IgD-negative memory B cell (primary cell): ENCODE data around the gene SF3B3. TPM values are rescaled to one million over a fixed set of nuclear protein-coding genes. Genes with fewer than 3 reads are reported as not detected.
"Not testable (repeated sequence)": the region's sequence is repeated elsewhere in the genome, so short reads cannot be mapped to it uniquely, and the experiment has no call there.

Experiments used
- H3K27ac Mint-ChIP-seq, 3 donors: one replicate each; pipeline ENCODE4 v1.8.0; 2020 to 2022; ENCODE audit warnings: mild to moderate bottlenecking in 3 of 3, mixed read lengths in 3 of 3, moderate library complexity in 1 of 3
- H3K27me3 Mint-ChIP-seq: one replicate; pipeline ENCODE4 v1.8.0; 2021; ENCODE audit warnings: mixed read lengths
- H3K36me3 Mint-ChIP-seq: one replicate; pipeline ENCODE4 v1.8.0; 2020; ENCODE audit warnings: mild to moderate bottlenecking, mixed read lengths
- H3K4me1 Mint-ChIP-seq, 3 donors: one replicate each; pipeline ENCODE4 v1.8.0; 2020 to 2022; ENCODE audit warnings: mixed read lengths in 3 of 3, mild to moderate bottlenecking in 1 of 3
- H3K4me3 Mint-ChIP-seq, 4 donors: one replicate each; pipeline ENCODE4 v1.8.0; 2020 to 2022; ENCODE audit warnings: mild to moderate bottlenecking in 4 of 4, mixed read lengths in 4 of 4, moderate library complexity in 3 of 4
- H3K9me3 Mint-ChIP-seq, 3 donors: one replicate each; pipeline ENCODE4 v1.8.0; 2020 to 2021; ENCODE audit warnings: mixed read lengths in 3 of 3, mild to moderate bottlenecking in 1 of 3
- polyA plus RNA-seq: library from polyadenylated mRNA; unstranded; fragments of 300-500 nt; fragmentation: Illumina TruSeq; gene quantifications from one replicate; pipeline ENCODE4 v1.2.3, GENCODE V29; 2021

The SF3B3 gene
- polyA plus RNA-seq, 1 donor from 2014 or later: 122 TPM

DNA sequence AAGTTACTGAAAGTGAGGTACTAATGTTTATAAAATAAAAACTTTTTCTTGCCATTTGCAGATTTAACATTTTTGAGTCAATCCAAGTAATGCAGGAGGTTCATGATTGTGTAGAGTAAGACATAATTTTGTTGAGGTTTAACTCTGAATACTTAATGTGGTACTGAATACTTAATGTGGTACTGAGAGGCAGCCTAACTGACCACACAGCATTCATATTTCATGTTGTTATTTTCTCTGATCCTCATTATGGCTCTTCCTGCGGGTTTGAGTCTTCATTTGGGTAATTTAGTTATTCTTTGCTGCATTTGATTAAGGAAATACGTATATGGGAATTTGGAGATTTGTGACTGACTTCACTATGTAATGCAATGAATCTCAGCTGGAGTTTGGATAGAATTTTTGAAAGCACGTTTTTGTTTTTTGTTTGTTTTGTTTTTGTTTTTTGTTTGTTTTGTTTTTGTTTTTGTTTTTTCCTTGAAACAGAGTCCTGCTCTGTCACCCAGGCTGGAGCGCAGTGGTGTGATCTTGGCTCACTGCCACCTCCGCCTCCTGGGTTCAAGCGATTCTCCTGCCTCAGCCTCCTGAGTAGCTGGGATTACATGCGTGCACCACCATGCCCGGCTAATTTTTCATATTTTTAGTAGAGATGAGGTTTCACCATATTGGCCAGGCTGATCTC, 3.8 kb downstream of the SF3B3 start:
- Mint-ChIP-seq H3K36me3 (peaks cover 3% of the 10 kb centered on the region), H3K27me3 (no peaks in the 10 kb centered on the region), H3K4me3 (peak overlapping the region in 2 of 4 donors; percentile 93 to 95), H3K4me1 (peaks cover 33 to 54% (median 39%) of the 10 kb centered on the region in 3 donors), H3K27ac (peak overlapping the region in 2 of 3 donors; percentile 21 to 97), H3K9me3 (peaks cover 0 to 2% (median 0%) of the 10 kb centered on the region in 3 donors)

DNA sequence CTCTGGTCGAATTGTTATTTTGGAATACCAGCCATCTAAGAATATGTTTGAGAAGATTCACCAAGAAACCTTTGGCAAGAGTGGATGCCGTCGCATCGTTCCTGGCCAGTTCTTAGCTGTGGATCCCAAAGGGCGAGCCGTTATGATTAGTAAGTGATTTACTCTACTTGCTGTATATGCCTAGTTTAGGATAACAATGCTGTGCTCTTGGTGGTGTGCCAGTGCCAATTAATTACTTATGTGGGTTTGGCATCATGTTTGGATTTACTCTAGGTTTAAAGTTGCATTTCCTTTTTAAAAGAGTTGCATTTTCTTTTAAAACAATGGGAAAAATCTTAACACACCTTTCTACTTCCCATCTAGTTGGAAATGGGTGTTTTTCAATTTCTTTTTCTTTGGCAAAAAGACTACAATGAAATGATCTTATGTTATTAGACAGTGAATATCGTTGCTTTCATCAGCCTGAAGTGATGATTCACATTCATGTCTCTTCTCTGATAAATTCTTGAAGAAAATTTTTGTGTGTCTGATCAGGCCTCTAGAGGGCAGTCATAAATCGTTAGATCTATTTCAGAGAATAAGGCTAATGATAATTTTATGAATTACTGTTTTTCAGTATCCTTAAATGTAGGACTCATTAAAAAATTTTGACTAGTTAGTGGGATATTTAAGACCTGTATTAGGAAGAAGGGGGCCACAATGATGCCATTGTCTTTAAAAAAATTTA, 5.6 kb downstream of the SF3B3 start:
- Mint-ChIP-seq H3K9me3 (no peaks in the 10 kb centered on the region), H3K27ac (peak overlapping the region; percentile 57 to 86 (median 75)), H3K36me3 (peaks cover 5% of the 10 kb centered on the region), H3K4me1 (peaks cover 32 to 40% (median 33%) of the 10 kb centered on the region in 3 donors), H3K4me3 (peak overlapping the region in 2 of 4 donors; percentile 5 to 58), H3K27me3 (no peaks in the 10 kb centered on the region)

DNA sequence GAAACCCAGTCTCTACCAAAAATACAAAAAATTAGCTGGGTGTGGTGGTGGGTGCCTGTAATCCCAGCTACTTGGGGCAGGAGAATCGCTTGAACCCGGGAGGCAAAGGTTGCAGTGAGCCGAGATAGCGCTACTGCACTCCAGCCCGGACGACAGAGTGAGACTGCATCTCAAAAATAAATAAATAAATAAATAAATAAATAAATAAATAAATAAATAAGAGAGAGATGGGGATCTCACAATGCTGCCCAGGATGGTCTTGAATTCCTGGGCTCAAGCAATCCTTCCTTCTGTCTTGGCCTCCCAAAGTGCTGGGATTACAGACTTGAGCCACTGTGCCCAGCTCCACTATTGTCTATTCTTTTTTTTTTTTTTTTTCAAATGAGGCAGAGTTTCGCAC, 6.3 kb downstream of the SF3B3 start:
- H3K36me3 Mint-ChIP-seq, H3K4me3 Mint-ChIP-seq, H3K27me3 Mint-ChIP-seq, H3K27ac Mint-ChIP-seq, H3K9me3 Mint-ChIP-seq: not testable (repeated sequence)
- H3K4me1 Mint-ChIP-seq: peaks cover 30 to 34% (median 33%) of the 10 kb centered on the region in 3 donors

DNA sequence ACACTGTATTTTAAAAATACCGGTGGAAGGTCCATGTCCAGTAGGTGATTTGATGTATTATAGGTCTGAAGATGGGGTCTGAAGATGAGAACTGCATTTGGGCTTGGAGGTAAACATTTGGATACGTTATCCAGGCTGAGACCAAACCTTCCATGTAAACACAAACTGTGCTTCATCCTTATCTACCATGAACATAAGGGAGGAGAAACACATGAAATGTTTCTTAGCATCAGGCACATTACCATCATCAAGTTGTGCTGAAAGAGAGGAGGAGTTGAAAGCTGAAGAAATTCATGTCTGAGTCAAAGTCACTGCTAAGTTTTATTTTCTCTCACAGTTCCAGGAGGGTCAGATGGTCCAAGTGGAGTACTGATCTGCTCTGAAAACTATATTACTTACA, 11.4 kb downstream of the SF3B3 start:
- no peak overlapping the region for H3K27ac Mint-ChIP-seq
- H3K4me3 Mint-ChIP-seq: no peak overlapping the region
- H3K9me3 Mint-ChIP-seq: no peaks in the 10 kb centered on the region
- H3K27me3 Mint-ChIP-seq: no peaks in the 10 kb centered on the region
- H3K36me3 Mint-ChIP-seq: peaks cover 5% of the 10 kb centered on the region
- H3K4me1 Mint-ChIP-seq: peaks cover 6 to 11% (median 7%) of the 10 kb centered on the region in 3 donors

DNA sequence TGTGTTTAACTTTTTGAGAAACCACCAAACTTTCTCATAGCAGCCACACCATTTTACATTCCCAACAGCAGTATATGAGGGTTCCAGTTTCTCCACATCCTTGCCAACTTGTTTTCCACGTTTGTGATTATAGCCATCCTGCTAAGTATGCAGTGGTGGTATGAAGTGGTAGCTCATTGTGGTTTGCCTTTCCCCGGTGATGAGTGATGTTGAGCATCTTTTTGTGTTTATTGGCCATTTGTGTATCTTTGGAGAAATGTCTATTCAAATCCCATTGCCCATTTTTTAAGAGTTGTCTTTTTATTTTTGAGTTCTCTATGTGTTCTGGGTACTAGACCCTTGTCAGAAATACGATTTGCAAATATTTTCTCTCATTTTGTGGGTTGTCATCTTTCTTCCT, 17.4 kb downstream of the SF3B3 start:
- no peak overlapping the region for H3K4me3 Mint-ChIP-seq
- no peaks in the 10 kb centered on the region for H3K9me3 Mint-ChIP-seq
- H3K4me1 Mint-ChIP-seq: peaks cover 1 to 9% (median 7%) of the 10 kb centered on the region in 3 donors
- H3K27me3 Mint-ChIP-seq: no peaks in the 10 kb centered on the region
- H3K27ac Mint-ChIP-seq: peak overlapping the region in 1 of 3 donors; percentile 13
- H3K36me3 Mint-ChIP-seq: peaks cover 3% of the 10 kb centered on the region

DNA sequence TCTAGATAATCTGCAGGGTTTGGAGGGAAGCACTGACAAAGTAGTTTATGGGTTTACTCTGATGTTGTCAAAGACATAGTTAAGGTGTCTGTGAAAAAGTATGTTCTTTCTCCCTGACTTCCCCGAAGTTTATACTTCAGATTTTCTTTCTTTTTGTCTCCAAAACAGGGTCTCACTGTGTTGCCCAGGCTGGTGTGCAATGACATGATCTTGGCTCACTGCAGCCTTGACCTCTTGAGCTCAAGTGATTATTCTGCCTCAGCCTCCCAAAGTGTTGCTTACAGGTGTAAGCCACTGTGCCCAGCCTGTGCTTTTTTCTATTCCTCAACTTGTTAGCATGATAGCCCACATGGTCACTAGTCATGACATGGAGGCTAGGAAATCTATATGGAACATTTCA, 20.9 kb downstream of the SF3B3 start:
- Mint-ChIP-seq H3K4me1 (peaks cover 1 to 6% (median 3%) of the 10 kb centered on the region in 3 donors), H3K4me3 (no peak overlapping the region), H3K9me3 (no peaks in the 10 kb centered on the region), H3K36me3 (peaks cover 5% of the 10 kb centered on the region), H3K27me3 (no peaks in the 10 kb centered on the region), H3K27ac (peak overlapping the region in 1 of 3 donors; percentile 39)

DNA sequence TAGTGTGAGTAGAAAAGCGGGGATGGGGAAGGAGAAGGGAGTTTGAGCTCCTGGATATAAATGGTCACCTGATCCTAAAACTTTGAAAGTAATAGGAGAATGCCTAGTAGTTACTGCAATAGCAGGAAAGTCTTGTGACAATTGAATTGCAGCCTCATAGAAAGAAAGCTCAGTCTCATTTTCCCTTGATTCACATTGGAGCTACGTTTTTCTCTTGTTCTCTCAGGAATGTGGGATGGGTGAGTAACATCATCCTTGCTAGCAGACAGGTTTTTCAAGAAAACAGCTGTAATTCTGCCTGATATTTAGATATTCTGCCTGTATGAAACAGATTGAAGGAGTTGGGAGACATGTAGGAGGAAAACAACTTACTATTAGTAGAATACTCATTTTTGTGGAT, 25.3 kb downstream of the SF3B3 start:
- Mint-ChIP-seq H3K36me3 (peaks cover 4% of the 10 kb centered on the region), H3K9me3 (no peaks in the 10 kb centered on the region), H3K4me1 (peaks cover 0 to 1% (median 0%) of the 10 kb centered on the region in 3 donors), H3K27ac (no peak overlapping the region), H3K27me3 (no peaks in the 10 kb centered on the region), H3K4me3 (no peak overlapping the region)

DNA sequence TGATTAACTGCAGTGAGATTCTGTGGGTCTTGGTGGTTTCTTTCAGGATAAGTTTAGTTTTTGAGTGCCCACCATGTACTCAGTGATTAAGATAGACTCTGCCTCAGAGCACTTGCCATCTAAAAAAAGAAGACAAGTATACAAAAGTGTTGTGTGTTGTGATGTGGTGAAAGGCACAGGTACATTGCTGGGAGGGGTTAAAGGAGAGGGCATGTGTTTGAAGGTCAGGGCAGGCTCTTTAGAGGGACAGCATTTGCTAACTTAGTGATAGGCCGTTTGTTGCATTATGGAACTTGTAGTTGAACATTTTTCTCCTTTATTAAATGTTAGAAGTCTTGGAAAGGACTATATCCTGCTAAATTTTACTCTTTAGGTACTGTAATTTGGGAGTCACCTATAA, 26.5 kb downstream of the SF3B3 start:
- Mint-ChIP-seq H3K27ac (peak overlapping the region in 1 of 3 donors; percentile 1), H3K9me3 (no peaks in the 10 kb centered on the region), H3K4me1 (no peaks in the 10 kb centered on the region), H3K36me3 (peaks cover 2% of the 10 kb centered on the region), H3K27me3 (no peaks in the 10 kb centered on the region), H3K4me3 (no peak overlapping the region)

DNA sequence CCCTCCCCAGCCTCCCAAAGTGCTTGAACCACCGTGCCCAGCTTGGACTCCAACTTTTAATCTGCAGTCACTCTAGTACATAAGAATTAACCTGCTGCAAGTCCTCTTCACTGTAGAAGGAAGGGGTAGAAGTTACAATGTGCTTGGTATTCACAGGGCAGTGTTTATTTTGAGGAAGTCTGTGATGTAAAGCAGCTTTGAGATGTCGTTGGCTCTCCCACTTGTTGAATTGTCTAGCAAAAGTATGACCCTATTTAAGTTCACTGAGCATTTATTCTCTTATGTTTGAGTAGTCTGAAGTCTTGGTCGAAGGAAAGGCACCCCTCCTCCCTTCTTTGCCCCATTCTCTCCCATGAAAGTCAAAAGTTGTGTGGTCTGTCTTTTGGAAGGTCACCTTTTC, 28.2 kb downstream of the SF3B3 start:
- Mint-ChIP-seq H3K9me3 (no peaks in the 10 kb centered on the region), H3K4me1 (no peaks in the 10 kb centered on the region), H3K27ac (no peak overlapping the region), H3K27me3 (no peaks in the 10 kb centered on the region), H3K4me3 (no peak overlapping the region), H3K36me3 (peaks cover 2% of the 10 kb centered on the region)

DNA sequence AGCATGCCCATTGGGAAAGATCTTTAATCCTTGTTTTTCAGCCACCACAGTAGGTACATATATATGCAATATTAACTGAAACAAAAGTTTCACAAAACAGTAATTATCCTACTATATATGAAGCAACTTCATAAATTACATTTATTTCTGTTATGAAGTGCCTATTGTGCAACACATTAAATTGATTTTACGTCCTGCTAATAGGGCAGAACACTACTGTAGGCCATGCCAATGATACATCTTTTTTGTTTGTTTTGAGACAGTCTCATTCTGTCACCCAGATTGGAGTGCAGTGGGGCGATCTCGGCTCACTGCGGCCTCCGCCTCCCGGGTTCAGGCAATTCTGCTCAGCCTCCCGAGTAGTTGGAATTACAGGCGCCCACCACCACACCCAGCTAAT, 29.1 kb downstream of the SF3B3 start:
- no peaks in the 10 kb centered on the region for H3K27me3 Mint-ChIP-seq
- no peak overlapping the region for H3K27ac Mint-ChIP-seq
- H3K9me3 Mint-ChIP-seq: no peaks in the 10 kb centered on the region
- no peak overlapping the region for H3K4me3 Mint-ChIP-seq
- H3K36me3 Mint-ChIP-seq: peaks cover 2% of the 10 kb centered on the region
- no peaks in the 10 kb centered on the region for H3K4me1 Mint-ChIP-seq

DNA sequence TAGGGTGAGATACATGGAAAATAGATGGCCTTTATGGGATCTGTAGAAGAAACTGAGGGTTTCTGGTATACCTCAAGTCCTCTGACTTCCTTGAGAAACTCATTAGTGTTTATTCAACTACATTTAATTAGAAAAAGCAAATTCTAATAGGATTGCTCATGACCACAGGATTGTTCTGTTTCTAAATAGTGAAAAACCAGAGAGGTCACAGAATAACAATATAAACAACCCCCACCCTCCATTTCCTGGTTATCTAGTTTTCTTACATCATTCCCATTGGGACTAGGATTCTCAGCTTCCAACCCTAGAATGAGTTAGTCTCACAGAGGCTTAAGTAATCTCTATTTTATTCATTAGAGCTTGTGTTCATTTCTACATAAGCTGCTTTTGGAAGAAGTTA, 30.0 kb downstream of the SF3B3 start:
- Mint-ChIP-seq H3K27me3 (no peaks in the 10 kb centered on the region), H3K27ac (no peak overlapping the region), H3K4me3 (no peak overlapping the region), H3K4me1 (no peaks in the 10 kb centered on the region), H3K9me3 (no peaks in the 10 kb centered on the region), H3K36me3 (peaks cover 2% of the 10 kb centered on the region)

DNA sequence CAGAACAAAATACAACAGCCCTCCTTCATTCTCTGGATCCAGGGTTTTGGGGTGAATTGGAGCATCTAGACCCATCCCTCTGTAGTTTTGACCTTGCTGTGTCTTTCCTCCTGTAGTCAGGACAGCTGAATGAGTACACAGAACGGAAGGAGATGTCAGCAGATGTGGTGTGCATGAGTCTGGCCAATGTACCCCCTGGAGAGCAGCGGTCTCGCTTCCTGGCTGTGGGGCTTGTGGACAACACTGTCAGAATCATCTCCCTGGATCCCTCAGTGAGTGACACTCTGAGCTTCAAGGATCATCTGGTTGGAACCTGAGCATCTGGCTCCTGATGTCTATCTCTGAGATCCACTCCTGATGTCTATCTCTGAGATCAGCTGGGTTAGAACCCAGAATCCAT, 32.4 kb downstream of the SF3B3 start:
- H3K4me1 Mint-ChIP-seq: no peaks in the 10 kb centered on the region
- no peak overlapping the region for H3K27ac Mint-ChIP-seq
- no peak overlapping the region for H3K4me3 Mint-ChIP-seq
- no peaks in the 10 kb centered on the region for H3K9me3 Mint-ChIP-seq
- H3K36me3 Mint-ChIP-seq: no peaks in the 10 kb centered on the region
- H3K27me3 Mint-ChIP-seq: no peaks in the 10 kb centered on the region

DNA sequence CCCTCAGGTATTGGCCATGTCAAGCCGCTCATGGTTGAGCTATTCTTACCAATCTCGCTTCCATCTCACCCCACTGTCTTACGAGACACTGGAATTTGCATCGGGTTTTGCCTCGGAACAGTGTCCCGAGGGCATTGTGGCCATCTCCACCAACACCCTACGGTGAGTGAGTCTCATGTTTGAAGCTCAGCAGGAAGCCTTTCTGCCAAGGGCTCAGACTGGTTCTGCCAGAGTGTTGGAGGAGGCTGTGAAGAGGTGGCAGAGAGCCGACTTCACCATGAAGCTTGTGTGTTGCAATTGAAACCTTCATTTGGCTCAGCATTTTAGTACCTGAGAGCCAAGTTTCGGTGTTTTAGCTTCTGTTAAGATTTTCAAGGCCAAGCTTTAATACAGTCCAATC, 38.0 kb downstream of the SF3B3 start:
- Mint-ChIP-seq H3K4me1 (no peaks in the 10 kb centered on the region), H3K4me3 (no peak overlapping the region), H3K27me3 (no peaks in the 10 kb centered on the region), H3K9me3 (no peaks in the 10 kb centered on the region), H3K27ac (no peak overlapping the region), H3K36me3 (no peaks in the 10 kb centered on the region)

DNA sequence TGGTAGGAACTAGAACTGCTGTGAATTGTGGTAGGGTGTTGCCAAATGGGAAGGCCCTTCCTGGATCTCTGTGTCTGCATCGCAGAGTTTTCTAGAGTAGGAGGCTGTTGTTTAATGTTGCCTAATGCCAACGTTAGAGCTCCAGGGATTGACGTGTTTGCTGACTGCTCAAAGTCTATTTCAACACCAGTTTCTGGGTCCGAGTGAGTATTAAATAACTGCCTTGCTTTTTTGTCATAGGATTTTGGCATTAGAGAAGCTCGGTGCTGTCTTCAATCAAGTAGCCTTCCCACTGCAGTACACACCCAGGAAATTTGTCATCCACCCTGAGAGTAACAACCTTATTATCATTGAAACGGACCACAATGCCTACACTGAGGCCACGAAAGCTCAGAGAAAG, 40.0 kb downstream of the SF3B3 start:
- H3K27ac Mint-ChIP-seq: no peak overlapping the region
- H3K9me3 Mint-ChIP-seq: no peaks in the 10 kb centered on the region
- no peaks in the 10 kb centered on the region for H3K27me3 Mint-ChIP-seq
- H3K4me1 Mint-ChIP-seq: no peaks in the 10 kb centered on the region
- peaks cover 1% of the 10 kb centered on the region for H3K36me3 Mint-ChIP-seq
- no peak overlapping the region for H3K4me3 Mint-ChIP-seq

DNA sequence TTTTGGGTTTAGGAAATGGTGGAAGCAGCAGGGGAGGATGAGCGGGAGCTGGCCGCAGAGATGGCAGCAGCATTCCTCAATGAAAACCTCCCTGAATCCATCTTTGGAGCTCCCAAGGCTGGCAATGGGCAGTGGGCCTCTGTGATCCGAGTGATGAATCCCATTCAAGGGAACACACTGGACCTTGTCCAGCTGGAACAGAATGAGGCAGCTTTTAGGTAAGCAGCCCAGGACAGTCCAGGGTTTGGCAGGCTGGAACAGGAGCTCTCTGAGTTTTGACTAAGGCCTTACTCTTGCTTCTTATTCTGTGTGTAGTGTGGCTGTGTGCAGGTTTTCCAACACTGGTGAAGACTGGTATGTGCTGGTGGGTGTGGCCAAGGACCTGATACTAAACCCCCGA, 41.4 kb downstream of the SF3B3 start:
- no peaks in the 10 kb centered on the region for H3K27me3 Mint-ChIP-seq
- H3K4me1 Mint-ChIP-seq: no peaks in the 10 kb centered on the region
- H3K36me3 Mint-ChIP-seq: peaks cover 1% of the 10 kb centered on the region
- H3K4me3 Mint-ChIP-seq: no peak overlapping the region
- no peaks in the 10 kb centered on the region for H3K9me3 Mint-ChIP-seq
- H3K27ac Mint-ChIP-seq: peak overlapping the region in 1 of 3 donors; percentile 17
